GM21360 (cell line): ENCODE results near the gene TMEM243.
"Not testable (repeated sequence)": the region's sequence is repeated elsewhere in the genome, so short reads cannot be mapped to it uniquely, and the experiment has no call there.

Experiments
- ATAC-seq: cut with Tn5 transposase; IDR thresholded peaks from one replicate; pipeline ENCODE4 v1.9.1; 2021; ENCODE audit warnings: mild to moderate bottlenecking, moderate library complexity; ENCODE audit not compliant: unreplicated experiment

The TMEM243 gene

DNA sequence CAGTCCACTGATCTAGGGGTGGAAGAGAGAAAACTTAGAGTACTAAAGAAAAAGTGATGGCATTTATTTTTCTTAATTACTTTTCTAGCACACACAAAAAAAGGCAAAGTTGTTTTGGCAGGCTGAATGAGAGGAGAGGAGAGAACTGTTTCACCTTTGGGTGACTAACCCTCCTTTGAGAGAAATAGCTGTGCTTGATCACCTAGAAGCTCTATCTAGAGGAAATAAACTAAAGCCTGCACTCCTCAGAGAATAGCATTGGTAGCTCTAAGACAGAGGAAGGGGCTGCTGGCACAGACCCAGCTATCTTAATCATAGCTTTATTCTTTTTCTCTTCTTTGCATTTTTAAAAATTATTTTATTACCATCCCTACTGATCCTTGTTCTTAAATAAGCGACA lies 6.3 kb downstream of the TMEM243 start:
- ATAC-seq, result no peak

DNA sequence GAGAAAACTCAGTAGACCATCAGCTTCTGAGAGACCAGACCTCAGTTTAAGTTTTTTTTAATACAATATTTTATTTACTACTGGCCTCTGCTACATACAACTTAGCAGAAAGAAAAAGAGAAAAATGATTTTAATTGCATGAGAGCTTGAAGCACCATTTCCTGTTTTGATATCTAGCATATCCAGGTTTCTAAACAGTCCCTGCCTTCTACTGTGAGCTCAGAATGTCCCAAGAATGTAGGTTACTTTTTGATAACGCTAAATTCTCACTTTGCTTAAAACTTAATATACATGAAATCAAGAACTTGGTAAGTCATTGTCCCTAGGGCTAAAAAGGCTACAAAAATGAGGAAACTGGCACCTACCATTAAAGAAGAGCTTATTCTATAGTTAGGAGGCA lies 7.0 kb downstream of the TMEM243 start:
- no peak for ATAC-seq

DNA sequence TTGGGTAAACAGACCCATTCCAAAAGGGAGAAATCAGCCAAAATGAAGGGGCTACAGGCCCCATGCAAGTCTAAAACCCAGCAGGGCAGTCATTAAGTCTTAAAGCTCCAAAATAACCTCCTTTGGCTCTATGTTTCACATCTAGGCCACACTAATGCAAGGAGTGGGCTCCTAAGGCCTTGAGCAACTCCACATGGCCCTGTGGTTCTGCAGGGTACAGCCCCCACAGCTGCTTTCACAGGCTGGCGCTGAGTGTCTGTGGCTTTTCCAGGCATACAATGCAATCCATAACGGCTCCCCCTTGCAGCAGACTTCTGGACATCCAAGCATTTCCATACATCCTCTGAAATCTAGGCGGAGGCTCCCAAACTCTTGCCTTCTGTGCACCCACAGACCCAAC lies 9.0 kb downstream of the TMEM243 start:
- no peak for ATAC-seq

DNA sequence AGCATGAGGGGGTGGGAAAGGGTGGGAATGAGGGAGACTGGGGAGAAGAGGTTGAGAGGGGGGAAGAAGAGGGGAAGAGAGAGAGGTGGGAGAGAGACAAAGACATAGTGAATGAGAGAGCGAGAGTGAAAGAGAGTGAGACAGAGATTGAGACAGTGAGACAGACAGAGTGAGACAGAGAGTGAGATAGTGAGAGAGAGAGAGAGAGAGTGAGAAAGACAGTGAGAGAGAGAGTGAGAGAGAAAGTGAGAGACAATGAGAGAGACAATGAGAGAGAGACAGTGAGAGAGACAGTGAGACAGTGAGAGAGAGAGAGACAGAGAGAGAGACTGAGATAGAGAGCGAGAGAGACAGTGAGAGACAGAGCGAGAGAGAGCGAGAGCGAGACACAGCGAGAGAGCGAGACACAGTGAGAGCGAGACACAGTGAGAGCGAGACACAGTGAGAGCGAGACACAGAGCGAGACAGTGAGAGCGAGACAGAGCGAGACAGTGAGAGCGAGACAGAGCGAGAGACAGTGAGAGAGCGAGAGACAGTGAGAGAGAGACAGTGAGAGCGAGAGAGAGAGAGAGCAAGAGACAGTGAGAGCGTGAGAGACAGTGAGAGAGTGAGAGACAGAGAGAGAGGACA lies 10.1 kb downstream of the TMEM243 start:
- no peak for ATAC-seq

DNA sequence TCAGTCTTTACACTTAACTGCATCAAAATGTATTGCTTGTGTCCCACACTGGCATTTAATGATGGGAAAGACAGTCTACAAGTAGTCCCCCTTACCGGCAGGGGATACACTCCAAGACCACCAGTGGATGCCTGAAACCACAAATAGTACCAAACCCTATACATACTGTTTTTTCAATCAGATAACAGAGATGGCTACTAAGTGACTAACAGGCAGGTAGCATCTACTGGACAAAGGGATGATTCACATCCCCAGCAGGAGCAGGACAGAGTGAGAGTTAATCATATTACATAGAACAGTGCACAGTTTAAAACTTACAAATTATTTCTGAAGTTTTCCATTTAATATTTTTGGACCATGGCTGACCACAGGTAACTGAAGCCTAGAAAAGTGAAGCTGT lies 13.2 kb downstream of the TMEM243 start:
- no peak for ATAC-seq

DNA sequence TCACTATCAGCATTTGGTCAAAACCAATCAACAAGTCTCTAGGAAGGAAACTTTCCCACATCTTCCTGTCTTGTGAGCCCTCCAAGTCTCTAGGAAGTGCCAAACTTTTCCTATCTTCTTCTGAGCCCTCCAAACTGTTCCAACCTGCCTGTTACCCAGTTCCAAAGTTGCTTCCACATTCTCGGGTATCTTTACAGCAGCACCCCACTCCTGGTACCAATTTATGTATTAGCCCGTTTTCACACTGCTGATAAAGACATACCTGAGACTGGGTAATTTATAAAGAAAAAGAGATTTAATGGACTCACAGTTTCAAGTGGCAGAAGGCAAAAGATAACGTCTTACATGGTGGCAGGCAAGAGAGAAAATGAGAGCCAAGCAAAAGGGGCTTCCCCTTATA lies 13.8 kb downstream of the TMEM243 start:
- ATAC-seq, result not testable (repeated sequence)

DNA sequence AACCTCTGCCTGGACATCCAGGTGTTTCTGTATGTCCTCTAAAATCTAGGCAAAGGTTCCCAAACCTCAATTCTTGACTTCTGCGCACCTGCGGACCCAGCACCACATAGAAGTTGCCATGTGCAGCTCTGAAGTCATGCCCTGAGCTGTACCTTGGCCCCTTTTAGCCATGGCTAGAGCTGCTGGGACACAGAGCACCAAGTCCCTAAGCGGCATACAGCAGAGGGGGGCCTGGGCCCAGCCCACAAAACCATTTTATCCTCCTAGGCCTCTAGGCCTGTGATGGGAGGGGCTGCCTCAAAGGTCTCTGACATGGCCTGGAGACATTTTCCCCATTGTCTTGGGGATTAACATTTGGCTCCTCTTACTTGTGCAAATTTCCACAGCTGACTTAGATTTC lies 14.6 kb downstream of the TMEM243 start:
- no peak for ATAC-seq

DNA sequence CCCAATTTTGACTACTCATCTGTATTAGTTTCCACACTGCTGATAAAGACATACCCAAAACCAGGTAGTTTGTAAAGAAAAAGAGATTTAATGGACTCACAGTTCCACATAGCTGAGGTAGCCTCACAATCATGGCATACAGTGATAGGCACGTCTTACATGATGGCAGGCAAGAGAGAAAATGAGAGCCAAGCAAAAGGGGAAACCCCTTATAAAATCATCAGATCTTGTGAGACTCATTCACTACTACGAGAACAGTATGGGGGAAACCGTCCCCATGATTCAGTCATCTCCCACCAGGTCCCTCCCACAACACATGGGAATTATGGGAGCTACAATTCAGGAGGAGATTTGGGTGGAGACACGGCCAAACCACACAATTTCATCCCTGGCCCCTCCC lies 15.6 kb downstream of the TMEM243 start:
- ATAC-seq, result not testable (repeated sequence)

DNA sequence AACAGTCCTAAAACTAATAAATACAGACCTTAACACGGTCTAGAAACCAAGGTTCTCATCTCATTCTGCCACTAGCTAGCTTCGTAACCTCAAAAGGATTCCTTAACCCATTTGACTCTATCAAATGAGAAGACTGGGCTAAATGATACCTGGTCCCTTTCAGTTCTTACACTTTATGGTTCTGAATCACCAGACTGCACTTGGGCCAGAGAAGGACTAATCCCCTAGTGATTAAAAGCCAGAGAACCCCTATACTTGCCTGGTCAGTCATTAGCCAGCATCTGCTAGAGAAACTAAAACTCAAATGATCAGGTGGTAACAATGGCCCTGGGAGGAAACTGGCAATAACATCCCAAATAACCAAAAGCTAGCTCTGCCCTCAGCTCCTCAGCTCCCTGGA lies 16.8 kb downstream of the TMEM243 start:
- ATAC-seq, result no peak

DNA sequence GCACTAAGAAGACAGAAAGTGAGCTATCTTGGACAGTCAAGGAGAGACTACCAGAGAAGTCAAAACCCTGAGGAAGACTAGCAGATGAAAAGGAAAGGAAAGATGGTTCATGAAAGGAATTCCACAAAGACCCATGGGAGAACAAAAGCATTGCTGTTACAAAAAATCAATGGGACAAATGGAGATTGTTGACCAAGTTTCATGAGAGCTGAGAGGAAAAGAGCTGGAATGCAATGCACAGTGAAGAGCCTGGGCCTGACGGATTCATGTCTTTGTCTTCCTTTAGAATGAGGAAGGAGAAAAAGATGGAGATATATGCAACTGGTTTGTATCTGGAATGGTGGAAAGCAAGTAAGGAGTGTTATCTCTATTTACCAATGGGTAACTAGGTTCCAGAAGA lies 17.3 kb downstream of the TMEM243 start:
- no peak for ATAC-seq

DNA sequence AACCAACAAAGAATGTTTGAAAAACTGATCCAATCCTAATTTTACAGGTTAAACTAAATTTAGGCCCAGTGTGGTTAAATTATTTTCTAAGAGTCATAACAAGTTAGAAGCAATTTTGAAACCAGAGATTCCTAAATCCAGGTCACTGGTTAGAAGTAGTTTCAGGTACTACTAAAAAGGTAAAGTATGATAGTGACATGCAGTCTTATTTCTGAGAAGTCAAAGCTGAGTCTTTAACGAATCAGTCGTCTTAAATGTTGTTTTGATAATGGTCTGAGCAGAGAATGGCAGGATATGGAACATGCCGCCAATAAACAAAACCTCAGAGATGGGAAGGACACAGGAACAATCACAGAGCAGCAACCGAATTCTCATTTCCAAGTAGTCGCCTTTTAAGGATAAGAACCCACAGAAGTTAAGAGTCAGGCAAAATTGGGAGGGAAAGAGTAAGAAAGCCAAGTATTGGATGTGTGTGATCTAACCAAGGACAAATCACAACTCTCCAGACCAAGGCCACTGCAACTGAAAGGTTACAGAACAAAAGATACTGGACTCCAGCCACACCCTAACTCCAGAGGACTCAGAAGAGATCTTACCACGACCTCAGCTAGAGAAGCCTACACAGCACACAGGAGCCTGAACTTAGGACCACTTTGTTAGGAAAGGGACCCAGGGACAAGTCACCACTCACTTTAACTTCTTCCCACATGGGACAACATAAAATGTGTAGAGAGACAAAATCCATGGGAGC lies 19.7 kb downstream of the TMEM243 start:
- ATAC-seq, result no peak

DNA sequence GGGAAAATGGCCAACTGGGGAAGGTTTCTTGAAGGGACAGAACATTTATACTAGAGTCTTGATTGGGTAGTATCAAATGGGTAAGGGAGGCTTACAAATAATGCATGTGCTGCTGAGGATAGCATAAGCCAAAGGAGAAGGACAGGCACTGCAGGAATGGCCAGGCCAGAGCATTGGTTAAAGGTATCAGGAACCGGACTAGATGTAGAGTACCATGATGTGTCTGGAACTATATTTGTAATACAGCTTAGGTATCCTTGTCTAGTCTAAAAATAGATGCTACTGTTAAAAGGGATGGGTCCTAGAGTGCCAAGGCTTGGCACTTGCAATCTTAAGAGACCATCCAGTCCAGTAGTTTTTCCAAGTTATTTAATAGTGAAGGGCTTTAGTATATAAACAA lies 20.3 kb downstream of the TMEM243 start:
- no peak for ATAC-seq

DNA sequence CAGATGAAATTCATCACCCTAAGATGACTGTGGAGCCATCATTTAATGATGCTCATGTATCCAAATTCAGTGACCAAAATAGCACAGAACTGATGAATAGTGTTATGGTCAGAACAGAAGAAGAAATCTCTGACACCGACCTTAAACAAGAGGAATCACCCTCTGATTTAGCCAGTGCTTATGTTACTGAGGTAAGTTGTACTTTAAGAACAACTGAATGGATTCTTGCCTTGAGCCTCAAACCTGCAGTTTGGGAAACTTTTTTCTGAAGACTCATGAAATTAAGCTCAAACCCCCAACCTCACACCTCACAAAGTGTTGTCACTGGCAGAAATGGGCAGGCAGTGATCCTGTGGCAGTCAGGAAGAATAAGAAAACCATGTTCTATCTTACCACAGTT lies 25.6 kb downstream of the TMEM243 start:
- no peak for ATAC-seq

DNA sequence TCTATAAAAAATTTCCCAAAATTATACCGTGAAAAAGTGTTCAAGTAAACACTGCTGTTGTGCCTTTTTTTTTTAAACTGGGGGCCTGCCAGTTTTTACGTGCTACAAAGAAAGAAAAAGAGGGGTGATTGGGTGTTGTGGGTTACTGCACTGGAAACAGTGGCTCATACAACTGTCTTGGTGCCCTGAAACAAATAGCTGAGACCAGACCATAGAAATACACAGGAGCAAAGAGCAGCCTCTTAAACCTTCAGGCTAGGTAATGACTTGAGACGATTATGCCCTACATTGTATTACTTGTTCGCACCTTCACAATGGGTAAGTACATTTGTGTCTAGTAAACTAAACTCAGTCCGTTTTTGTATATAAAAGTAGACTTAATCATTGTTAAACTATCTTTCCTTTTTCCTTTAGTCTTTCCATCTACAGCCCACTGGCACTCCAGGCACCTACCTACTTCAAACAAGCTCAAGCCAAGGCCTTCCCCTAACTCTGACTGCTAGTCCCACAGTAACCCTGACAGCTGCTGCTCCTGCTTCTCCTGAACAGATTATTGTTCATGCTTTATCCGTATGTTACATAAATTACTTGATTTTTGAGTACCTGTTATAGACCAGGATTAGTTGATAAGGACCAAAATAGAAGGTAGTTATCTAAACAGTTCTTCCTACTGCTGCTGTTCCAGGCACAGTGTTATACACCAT lies 26.6 kb downstream of the TMEM243 start:
- no peak for ATAC-seq

DNA sequence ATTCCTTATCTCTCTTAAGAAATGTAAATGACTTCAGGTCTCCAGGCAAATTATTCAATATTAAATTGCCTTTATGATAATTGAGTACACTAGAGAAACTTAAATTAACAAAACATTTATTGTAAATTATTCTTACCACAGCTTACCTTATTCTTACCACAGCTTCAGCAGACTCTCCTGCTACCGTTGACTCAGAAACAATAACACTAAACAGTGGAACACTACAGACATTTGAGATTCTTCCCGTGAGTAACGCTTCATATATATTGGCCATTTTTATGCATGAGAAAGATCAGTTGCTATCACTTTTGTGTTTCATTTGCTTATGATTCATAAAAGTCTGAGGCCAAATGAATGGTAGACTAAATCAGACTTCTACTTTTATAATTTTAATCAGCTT lies 28.7 kb downstream of the TMEM243 start:
- ATAC-seq, result no peak

DNA sequence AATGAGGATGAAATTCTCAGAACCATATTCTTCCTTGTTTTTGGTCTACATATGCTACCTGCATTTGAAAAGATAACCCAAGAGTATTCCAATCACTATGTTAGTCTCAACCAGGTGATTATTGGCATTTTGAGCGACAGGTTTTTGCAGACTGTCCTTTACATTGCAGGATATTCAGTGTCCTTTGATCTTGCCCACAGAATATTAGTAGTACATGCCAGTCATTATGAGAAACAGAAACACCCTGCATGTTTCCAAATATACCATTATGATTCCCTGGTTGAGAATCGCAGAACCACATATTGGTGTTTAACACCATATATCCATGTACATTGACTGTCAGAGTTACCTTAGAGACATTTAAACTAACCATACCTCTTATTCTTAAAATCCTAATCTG lies 30.6 kb downstream of the TMEM243 start:
- peak; percentile 42 for ATAC-seq

DNA sequence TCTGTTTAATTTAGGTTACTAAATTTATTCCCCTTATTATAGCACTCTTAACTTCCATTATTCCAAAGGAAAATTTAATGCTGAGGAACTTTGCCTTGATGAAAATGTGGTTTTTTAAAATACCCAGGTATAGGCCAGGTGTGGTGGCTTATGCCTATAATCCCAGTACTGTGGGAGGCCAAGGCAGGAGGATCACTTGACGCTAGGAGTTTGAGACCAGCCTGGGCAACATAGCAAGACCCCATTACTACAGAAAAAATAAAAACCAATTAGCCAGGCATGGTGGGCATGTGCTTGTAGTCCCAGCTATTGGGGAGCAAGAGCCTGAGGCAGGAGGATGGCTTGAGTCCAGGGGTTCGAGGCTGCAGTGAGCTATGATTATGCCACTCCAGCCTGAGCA lies 32.4 kb downstream of the TMEM243 start:
- ATAC-seq, result no peak

DNA sequence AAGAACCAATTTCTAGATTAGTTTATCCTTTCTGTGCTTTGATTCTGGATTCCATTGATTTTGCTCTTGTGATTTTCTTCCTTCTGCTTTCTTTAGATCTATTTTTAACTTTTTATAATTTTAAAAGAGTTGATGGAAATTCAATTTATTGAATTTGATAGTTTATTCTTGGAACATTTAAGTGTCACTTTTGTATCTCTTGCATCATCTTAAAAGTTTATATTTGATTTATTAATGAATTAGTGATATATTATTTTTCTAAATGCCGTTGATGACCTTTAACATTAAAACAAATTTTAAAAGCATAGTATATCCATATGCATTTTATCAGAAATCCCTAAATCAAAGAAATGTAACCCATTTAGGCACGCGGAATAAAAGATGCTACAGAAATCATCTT lies 40.4 kb downstream of the TMEM243 start:
- ATAC-seq, result no peak

DNA sequence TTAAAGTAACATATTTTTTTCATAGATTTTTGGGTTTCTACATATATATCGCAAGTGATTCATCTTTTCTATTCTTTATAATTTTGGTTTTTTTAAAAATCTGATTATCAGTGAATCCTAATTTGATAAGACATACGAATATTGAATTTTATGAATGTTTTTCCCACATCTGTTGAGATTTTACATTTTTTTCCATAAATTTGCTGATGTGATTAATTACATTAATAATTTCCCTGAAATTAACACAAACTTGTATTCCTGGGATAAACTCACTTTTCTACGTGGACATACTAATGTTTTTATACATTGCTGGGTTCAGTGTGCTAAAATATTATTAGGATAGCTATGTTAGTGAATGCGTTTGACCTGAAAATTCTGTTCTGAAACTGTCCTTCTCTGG lies 41.2 kb downstream of the TMEM243 start:
- ATAC-seq, result no peak

DNA sequence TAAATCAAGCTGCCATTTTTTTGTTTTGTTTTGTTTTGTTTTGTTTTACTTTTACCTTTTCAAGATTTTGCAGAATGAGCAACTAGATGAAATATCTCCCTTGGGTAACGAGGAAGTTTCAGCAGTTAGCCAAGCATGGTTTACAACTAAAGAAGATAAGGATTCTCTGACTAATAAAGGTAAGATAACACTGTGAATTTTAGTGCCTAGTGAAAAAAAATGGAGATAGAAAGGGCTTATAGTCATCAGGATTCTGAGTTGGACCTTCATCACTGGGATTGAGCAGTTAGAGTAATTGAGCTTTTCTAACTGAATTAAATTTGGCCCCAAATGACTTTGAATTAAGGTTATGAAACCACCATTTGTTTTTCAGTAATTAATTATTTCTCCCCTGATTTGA lies 46.1 kb downstream of the TMEM243 start:
- ATAC-seq, result no peak

DNA sequence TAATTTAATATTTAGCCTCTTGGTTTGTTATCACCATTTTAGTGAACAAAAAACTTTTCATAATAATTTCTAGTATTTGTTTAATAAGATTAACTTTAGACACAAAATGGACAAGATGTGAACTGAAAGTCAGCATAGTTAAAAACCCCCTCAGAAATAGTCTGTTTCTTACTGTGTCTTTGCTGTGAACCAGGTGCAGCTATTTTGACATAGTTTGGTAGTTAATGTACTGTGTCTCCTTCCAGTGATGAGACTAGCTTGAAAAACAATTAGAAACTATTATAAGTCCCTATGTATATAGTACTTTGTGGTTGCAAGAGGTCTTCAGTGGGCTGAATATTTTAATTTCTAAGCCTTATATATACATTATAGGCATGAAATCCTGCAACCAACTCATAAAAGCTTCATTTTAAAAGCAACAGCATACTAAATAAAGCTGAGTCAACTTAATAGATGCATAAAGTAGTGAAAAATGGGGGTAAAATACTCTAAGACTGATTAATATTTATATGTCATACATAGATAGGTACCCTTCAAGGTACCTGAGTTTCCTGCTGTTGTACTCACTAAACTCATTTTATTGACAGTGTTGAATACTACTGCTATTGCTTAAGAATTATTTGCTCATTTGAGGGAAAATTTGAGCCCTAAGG lies 48.1 kb downstream of the TMEM243 start:
- no peak for ATAC-seq

DNA sequence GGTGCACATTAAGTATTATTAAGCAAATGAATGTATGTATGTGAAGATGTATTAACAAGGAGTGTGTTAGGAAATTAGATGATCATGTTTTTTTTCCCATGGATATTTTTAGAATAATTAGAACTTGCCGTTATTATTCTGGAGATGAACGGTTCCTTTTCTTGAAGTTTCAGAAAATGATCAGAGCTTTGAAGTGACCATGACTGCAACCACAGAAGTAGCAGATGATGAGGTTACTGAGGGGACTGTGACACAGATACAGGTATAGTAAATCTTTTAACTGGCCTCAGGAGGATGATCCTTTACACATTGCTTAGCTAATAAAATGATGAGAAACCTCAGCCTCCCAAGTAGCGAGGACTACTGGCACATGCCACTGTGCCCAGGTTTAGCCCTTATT lies 48.7 kb downstream of the TMEM243 start:
- no peak for ATAC-seq
